Suppressor macrophage treated with lipopolysaccharide for 1 hour (primary cell): ENCODE measurements around the gene FARSA.
A peak's percentile ranks its signal among the peaks of the same experiment; 100 is the strongest.

Experiments
- DNase-seq, 3 donors: peaks; one replicate each; pipeline ENCODE4 v3.0.0-alpha.2; 2020 to 2022

FARSA gene

GRCh38 chr19:12888006-12888603 lies 45.4 kb downstream of the FARSA start:
- no peak for DNase-seq

- no peak for DNase-seq
These were observed 46.4 kb downstream of the FARSA start, which contains the start of gene KLF1 for GRCh38 chr19:12886969-12887747. Gene KLF1, minus strand, starts transcription at chr19:12887201. Its CDS starts 61 bp downstream, at chr19:12887140.

GRCh38 chr19:12886651-12886968 lies 46.9 kb downstream of the FARSA start:
- DNase-seq: no peak

GRCh38 chr19:12885749-12886650 lies 47.5 kb downstream of the FARSA start:
- DNase-seq: no peak

GRCh38 chr19:12884926-12885748 lies 48.4 kb downstream of the FARSA start:
- peak; percentile 78 to 94 (median 89) for DNase-seq

DNA sequence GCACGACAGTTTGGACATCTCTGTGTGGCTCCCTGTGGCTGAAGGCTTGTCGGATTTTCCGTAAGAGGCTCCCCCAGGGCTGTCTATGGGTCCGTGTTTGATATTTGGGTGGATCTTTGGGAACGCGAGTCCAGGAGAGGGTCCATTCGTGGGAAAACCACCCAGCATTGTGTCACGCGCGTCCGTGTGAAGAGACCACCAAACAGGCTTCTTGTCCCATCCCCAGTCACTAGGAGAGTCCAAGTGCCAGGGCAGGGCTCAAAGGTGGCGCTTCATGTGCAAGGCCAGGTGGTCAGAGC lies 48.9 kb downstream of the FARSA start:
- no peak for DNase-seq

- DNase-seq: no peak
These were observed 49.3 kb downstream of the FARSA start for GRCh38 chr19:12884202-12884601.

GRCh38 chr19:12882589-12882988 lies 50.9 kb downstream of the FARSA start:
- DNase-seq: no peak

DNA sequence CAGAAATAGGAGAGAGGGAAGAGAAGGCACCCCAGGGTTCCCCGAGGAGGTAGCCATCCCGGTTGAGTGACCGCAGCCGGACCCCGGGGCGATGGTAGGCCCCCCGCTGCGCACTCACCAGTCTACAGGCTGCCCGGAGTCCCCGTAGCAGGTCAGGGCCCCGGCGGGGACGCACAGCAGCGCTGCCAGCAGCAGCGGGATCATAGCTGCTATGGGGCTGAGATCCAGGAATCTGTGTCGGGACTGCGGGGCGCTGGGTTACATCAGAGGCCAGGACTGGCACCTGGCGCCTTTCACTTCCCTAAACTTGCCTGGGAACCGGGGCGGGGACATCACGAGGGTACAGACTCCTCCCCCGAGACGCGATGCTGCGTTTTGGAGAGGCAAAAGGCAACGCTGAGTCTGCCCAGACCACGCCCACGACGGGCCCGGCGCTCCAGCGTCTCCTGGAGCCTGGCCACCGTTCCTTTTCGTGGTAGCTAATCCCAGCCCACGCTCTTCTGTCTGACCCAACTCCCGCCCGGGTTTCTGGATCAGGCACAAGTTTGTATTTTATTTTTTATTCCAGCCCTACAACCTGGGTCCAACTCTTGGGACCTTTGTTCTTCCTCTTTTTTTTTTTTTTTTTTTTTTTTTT lies 52.2 kb downstream of the FARSA start, which contains the start of gene DNASE2:
Gene DNASE2, minus strand, starts transcription at position 278 of the 637 bp plus-strand sequence. Its CDS starts 74 bp downstream, at position 204.
- DNase-seq: peak; percentile 94 to 96 (median 95)

- peak in 2 of 3 donors; percentile 13 to 33 for DNase-seq
These were observed 52.9 kb downstream of the FARSA start for GRCh38 chr19:12880551-12881171.

GRCh38 chr19:12875086-12875485 lies 58.4 kb downstream of the FARSA start:
- DNase-seq: no peak

- no peak for DNase-seq
These were observed 59.4 kb downstream of the FARSA start for GRCh38 chr19:12873891-12874745.

- DNase-seq: peak; percentile 41 to 68 (median 46)
These were observed 60.3 kb downstream of the FARSA start for GRCh38 chr19:12872941-12873890.
